NCI-H187 (cell line): Measurements from ENCODE around the gene GBE1.
A peak's percentile ranks its signal among the peaks of the same experiment; 100 is the strongest.
"Not testable (repeated sequence)": the region's sequence is repeated elsewhere in the genome, so short reads cannot be mapped to it uniquely, and the experiment has no call there.

Source experiments
- DNase-seq, 2 experiments: peaks; one replicate each; lab custom pipeline; 2025; lab: John Stamatoyannopoulos, UW

GBE1 gene

DNA sequence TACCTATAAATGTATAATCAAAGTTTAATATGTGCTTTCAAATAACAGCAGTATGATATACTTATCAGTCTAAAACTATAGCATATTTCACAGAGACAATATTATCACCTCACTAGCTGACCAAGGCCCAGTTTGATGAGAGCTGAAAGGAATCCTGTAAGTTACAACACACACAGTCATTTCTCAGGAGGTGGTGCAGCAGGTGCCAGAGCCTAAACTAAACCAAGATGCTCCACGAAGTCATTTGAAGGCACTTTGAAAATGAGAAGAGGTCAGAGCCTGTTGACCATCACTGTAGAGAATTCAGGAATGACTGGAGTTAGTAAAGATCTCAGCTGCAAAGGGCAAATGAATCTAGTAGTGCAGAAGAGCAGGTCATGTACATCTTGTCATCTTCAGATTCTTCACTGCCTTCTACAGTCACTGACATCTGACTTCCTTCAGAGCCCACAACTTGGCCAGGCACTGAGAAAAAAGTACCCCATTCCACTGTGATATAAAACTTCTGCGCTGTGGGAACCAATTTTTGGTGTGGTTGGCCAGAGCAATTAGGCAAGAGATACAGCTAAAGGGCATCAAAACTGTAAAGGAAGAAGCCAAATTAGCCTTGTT is 7.9 kb downstream of the GBE1 start:
- no peak for DNase-seq

GRCh38 chr3:81752604-81753003 is 8.8 kb downstream of the GBE1 start:
- DNase-seq = no peak

DNA sequence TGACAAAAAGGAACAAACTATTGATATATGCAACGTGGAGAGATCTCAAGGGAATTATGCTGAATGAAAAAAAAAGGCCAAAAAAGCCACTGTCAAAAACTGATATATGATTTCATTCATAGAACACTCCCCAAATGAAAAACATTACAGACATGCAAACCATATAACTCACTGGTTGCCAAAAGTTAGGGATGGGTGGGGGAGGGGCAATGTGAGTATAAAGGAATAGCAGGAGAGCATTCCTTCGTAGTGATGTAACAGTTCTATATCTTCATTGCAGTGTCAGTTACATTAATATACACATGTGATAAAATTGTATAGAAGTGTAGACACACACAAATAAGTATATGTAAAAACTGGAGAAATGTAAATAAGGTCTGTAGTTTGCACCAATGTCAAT is 12.2 kb downstream of the GBE1 start:
- DNase-seq = no peak

GRCh38 chr3:81747280-81747679 is 14.2 kb downstream of the GBE1 start:
- DNase-seq = not testable (repeated sequence)

- no peak for DNase-seq
Measured at GRCh38 chr3:81744366-81744765, 17.1 kb downstream of the GBE1 start.

DNA sequence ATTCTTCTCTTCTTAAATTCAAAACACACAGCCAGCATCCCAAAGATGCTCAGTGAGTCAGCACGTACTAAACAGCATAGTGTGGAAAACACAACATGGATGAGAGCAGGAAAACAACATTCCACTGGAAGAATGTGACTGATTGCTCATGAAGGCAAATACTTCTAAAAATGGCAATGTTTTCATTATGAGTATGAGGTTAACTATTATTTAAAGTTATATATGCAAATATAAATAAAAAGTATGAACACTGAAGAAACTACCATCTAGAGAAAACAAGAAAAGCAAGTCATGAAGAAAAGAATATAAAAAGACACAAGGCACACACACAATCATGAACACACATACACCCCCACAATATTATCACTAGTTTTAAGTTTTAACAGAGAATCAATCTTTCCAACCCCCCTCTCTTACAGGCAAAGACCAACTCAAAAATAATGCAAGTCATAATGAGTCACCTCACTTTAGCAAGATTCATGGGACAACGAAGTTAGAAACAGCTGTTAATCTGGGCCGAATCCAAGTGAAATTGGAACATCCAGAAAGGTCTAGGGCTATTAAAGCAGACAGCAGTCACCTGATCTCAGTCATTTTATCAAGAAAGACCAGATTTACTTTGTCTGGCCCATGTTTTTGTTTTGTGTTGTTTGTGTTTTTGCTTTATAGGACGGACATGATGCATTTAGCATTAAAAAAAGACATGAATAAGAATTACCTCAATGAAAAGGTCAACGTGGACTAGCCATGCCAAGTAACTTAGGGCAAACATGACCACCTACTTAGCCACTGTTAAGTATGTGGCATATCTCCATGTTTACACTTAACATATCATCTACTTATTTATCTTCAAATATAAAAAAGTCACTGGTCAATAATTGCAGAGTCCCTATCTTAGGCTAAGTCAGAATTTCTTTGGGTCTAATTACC is 18.1 kb downstream of the GBE1 start:
- DNase-seq = no peak

GRCh38 chr3:81742581-81742980 is 18.9 kb downstream of the GBE1 start:
- no peak for DNase-seq

DNA sequence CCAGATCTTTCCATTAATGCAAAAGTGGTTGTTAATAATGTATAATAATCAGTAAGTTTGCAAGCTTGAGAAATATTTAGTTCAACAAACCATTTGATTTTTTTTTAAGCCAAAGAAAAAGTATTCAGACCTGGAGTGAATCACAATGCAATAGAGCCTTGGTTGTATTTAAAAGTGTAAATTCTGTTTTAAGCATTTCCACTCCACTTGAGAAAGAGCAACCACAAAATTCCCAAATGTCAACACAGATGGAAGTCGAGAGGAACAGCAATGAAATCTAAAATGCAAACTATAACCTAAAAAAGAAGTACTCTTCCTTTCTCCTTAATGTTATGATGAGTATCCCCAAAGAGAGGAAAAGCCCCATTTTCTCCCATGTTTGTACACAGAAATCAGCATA is 20.2 kb downstream of the GBE1 start:
- DNase-seq = no peak

- no peak for DNase-seq
Measured at GRCh38 chr3:81740731-81741130, 20.7 kb downstream of the GBE1 start.

DNA sequence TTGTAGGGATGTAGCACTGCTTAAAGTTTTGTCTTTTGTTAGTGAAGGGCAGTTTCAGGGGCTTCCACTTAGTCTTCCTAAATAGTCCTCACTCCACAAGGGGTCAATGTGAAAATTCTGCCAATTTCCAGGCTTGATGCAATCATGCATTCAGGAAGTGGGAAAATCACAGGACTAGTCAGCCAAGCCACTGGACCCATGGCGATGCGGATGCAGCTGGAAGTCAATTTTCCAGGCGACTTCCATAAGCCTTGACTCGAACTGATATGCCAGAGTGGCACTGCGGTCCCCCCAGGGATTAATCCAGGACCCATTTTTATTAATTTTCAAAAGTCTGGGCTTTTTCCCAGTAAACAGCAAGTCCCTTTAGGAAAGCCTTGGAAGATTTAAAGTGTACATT is 26.1 kb downstream of the GBE1 start:
- no peak for DNase-seq

GRCh38 chr3:81734742-81735141 is 26.7 kb downstream of the GBE1 start:
- no peak for DNase-seq

DNA sequence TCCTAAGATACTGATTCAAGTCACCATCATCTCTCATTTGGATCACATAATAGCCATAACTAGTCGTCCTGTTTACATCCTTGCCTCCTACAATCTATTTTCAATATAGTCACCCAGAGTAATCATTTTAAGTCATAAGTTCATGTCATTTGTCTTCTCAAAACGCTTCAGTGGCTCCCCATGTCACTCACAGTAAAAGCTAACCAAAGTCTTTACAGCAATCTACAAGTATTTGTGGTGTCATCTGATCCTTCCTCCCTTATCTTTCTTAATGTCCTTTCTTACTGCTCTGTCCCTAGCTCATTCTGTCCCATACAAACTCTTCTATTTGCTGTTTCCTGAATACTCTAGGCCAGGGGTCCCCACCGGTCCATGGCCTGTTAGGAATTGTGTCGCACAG is 28.8 kb downstream of the GBE1 start:
- DNase-seq = no peak

DNA sequence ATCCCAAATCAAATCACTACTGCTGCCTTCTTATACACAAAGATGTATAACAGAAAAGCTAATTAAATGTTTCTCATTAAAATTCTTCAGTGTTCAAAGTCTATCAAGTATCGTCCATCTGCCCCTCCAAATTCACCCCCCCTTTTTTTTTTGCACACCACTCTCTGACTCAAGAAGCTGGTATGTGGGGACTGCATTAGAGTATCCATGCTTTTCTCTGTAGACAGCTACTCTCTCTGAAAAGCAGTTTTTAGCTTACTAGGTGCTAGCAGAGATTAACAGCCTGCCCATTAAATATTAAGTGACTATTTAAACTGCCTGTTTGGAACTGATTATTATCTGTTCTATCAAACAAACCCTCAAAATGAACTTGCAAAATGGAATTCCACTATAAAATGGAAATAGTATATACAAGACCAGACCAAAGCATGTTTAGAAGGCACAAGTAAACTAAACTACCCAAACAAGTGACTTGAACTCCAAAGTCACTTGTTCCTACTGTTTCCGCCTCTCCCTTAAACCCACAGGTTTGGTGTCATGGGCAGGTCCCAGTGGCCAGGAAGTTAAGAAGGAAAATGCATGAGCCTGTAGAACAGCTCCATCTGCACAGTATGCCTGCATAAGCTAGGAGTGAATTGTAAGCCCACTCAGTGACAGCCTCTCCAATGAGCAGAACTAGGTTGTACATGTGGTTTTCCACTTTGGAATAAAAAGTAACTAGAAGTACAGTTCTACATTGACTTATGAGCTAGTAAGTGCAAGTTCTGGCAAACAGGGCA is 32.5 kb downstream of the GBE1 start:
- no peak for DNase-seq

DNA sequence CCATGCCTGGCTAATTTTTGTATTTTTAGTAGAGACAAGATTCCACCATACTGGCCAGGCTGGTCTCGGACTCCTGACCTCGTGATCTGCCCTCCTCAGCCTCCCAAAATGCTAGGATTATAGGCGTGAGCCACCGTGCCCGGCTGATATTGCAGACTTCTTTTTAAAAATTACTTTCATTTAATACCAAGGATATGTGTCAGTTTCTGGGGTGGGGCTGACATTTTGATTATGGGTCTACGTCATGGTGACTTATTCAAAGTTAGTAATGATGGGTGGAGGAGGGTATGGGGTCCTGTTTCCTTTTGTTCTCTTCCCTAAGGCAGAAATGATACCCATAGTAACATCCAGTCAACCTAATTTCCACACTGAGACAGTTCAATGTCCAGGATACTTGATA is 34.7 kb downstream of the GBE1 start:
- DNase-seq = no peak

DNA sequence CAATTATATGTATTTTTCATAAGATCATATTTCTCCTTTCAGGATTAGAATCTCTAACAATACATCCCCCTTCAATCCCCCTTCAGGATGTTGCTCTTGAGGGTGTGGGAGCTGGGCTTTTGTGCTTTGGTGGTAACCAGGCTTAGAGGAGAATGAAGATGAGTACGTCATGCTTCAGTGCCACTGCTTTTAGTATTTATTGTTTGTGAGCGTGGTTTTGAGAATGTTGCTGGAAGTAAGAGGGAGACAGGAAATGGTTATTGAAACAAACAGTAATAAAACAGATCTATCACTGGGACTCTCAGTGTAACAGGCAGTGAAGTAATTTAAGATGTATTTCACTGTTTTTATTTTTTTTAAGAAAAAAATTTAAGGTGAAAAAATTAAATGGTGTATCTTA is 35.3 kb downstream of the GBE1 start:
- DNase-seq = no peak

DNA sequence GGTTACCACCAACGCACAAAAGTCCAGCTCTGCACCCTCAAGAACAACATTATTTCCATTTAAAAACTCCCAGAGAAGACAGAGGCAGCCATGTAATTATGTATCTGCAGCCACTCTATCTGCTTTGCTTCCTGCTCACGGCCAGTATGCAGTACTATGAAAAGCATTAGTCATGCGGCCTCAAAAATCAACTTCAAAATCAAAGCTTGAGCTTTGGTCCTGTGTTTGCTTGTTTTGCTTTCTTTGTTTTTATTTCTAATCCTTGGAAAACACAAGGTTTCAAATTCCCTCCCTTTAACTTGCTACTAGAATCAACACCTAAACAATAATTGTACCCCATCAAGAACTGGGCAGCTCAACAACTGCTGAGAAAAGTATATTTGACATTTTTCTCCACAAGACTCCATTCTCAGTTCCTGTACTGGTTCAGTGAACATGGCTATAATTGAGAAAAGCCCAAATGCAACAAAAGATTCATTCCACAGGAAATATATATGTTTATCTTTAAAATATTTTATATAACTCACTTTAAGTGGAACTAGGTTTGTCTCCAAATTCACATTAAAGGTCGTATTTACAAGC is 37.6 kb downstream of the GBE1 start:
- no peak for DNase-seq

DNA sequence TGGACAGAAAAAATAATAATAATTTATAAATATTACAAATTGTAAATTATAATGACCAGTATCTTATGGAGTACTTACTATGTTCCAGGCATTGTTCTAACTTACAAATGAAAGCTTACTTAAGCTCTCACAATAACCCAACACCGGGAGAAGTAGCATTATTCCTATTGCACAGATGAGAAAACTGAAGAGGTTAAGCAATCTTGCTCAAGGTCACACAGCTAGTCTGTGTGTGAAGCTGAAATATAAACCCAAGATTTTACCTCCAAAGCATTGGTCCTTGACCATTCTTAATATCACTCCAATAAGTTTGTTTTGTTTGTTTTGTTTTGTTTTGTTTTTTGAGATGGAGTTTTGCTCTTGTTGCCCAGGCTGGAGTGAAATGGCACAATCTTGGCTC is 43.1 kb downstream of the GBE1 start:
- DNase-seq = no peak

GRCh38 chr3:81716870-81717509 is 44.5 kb downstream of the GBE1 start:
- DNase-seq = peak in 1 of 2 experiments; percentile 33

GRCh38 chr3:81713031-81713430 is 48.4 kb downstream of the GBE1 start:
- no peak for DNase-seq

DNA sequence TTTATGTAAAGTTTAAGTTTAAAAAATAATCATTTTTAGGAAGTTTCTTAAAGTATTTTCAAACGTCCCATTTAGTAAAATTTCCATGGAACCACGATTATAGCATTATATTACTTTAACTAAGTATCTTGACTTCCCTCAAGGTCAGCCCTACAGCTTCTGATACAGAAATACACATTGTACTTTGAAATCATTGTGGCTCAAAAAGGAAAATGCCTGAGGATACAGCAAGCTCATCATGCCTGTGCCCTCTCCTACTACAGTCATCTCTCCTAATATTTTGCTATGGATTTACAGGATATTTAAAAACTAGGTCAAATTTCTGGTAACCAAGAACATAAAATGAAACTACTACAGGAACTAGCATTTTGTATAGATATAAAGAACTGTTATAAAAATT is 51.8 kb downstream of the GBE1 start:
- no peak for DNase-seq

DNA sequence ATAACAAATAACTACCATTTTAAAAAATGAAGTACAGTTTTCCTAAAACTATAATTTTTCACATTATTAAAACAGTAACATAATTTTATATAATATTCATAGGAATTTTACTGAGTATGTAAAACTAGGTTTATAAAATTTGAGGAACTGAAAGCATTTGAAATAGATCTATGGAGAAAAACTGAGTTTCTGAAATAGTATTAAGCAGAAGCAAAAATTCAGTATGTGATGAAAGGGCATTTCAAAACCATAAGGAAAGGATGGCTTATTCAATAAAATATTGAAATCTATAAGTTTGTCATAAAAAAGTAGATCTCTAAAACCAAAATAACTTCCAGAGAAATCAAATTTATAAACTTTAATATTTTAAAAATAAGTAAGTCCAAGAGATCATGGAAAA is 53.4 kb downstream of the GBE1 start:
- DNase-seq = no peak

DNA sequence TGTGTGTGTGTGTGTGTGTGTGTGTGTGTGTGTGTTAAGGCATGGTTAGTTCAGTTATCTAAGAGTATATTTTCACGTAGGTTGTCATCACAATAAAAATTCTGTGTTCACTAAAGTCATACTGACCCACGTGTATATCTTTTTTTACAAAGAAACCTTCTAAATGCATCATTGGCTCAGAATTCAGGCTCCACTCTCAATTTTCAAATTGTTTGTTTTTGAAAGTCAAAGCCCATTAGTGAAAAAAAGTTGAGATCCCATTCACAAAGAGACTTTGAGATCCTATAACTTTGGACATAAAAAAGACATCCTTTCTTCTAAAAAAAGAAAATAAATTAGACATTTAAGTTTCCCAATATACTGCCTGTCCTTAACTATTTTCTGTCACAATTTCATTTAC is 59.3 kb downstream of the GBE1 start:
- DNase-seq = no peak
